Right lobe of liver (tissue), 6 donors: ENCODE data around the gene CES2. TPM values are rescaled to one million over a fixed set of nuclear protein-coding genes. Genes with fewer than 3 reads are reported as not detected.
"Not testable (repeated sequence)": the region's sequence is repeated elsewhere in the genome, so short reads cannot be mapped to it uniquely, and the experiment has no call there.

Experiments used
- ATAC-seq, 4 donors: fragments of 200-7000 bp; cut with Tn5 transposase; one replicate each; pipeline ENCODE4 v1.9.1; 2020; ENCODE audit warnings: mild to moderate bottlenecking in 4 of 4, moderate library complexity in 4 of 4
- DNase-seq, 3 donors: peaks; one replicate each; pipeline ENCODE4 v3.0.0-alpha.2; 2020
- H3K27ac ChIP-seq, 3 donors: fragments of 200-600 bp; one replicate each; pipeline ENCODE4 v1.8.0; 2022
- H3K27me3 ChIP-seq, 2 donors: fragments of 200-600 bp; one replicate each; pipeline ENCODE4 v1.8.0; 2022
- H3K36me3 ChIP-seq, 4 donors: fragments of 200-600 bp; sonication (generic) in 1 of 4; one replicate each; pipeline versions ENCODE4 v1.5.1 to v1.8.0; 2017 to 2022; ENCODE audit warnings: control low read depth in 1 of 4
- H3K4me1 ChIP-seq, 4 donors: fragments of 200-600 bp; sonication (generic) in 1 of 4; one replicate each; pipeline versions ENCODE4 v1.5.1 to v1.8.0; 2017 to 2022; ENCODE audit warnings: control low read depth in 1 of 4
- H3K4me3 ChIP-seq, 3 donors: fragments of 200-600 bp; one replicate each; pipeline ENCODE4 v1.8.0; 2022
- H3K9me3 ChIP-seq, 4 donors: fragments of 200-600 bp; sonication (generic) in 1 of 4; one replicate each; pipeline versions ENCODE4 v1.5.1 to v1.8.0; 2017 to 2022; ENCODE audit warnings: control low read depth in 1 of 4
- CTCF ChIP-seq, 4 donors: fragments of 200-600 bp in 3 of 4; fragments of 450-650 bp in 1 of 4; IDR thresholded peaks; one replicate each; pipeline versions ENCODE4 v1.5.1 to v1.8.0; 2016 to 2022; ENCODE audit warnings: antibody characterized with exemption in 4 of 4, mild to moderate bottlenecking in 2 of 4
- POLR2A ChIP-seq: fragments of 450-650 bp; IDR thresholded peaks from one replicate; pipeline ENCODE4 v1.6.1; 2017; ENCODE audit warnings: antibody characterized with exemption, mild to moderate bottlenecking
- WGBS: methylation state at CpG from one replicate; pipeline ENCODE4 v1.1.6; 2018; ENCODE audit warnings: low coverage, low lambda C conversion rate; ENCODE audit not compliant: insufficient coverage; ENCODE audit errors: missing lambda C conversion rate; 5-methylcytosine and 5-hydroxymethylcytosine counted together
- intact Hi-C, 2 donors: fragments of 100-400 bp; cut with DNase I; formaldehyde crosslinking; loops; one replicate each; pipeline versions ENCODE4 v1.11.2 to v1.14.1; 2022
- total RNA-seq, 6 experiments: library from RNA; depleted of rRNA in 2 of 6; stranded (reverse); fragments of >200 nt in 2 of 6; fragmentation: NEBNext Ultra II Directional in 3 of 6; extraction: Animal tissue kit (Norgen Biotek cat#: 25700) in 3 of 6; gene quantifications; one replicate each; pipeline versions ENCODE4 v1.1.0 to v1.2.4, GENCODE V29; 2016 to 2023
- donor health status: DM: no; HTN: yes; CAD: no.
- donor health status: DM: no; HTN: no; CAD: no.
- donor health status: DM: no; HTN: no; CAD: no.
- donor health status: DM: no; HTN: yes; CAD: no.
- donor health status: DM: no; HTN: yes; CAD: no.

The CES2 gene
- total RNA-seq, 6 experiments from 2014 or later, result 226 to 357 (median 263) TPM

- H3K27ac ChIP-seq, result no peak overlapping the region
Observed at GRCh38 chr16:66895999-66896398, 39.3 kb upstream of the CES2 start.

GRCh38 chr16:66896682-66897081 lies 38.6 kb upstream of the CES2 start:
- intact Hi-C loops, result loop anchor here in 1 of 2 donors (5.0 kb wide), 1 partner anchor 46 kb away; no protein-coding TSS in a partner anchor
- peaks cover 0 to 19% (median 8%) of the 10 kb centered on the region in 4 donors for H3K4me1 ChIP-seq
- not testable (repeated sequence) for H3K36me3 ChIP-seq, H3K27me3 ChIP-seq, H3K9me3 ChIP-seq, H3K27ac ChIP-seq, H3K4me3 ChIP-seq, ATAC-seq
- 57% methylated on average over 5 of the region's 5 CpGs for WGBS
- DNase-seq, result peak in 1 of 3 donors; percentile 5

More at GRCh38 chr16:66895999-66896398, 39.3 kb upstream of the CES2 start:
- intact Hi-C loops, result loop anchor here in 1 of 2 donors (5.0 kb wide), 1 partner anchor 46 kb away; no protein-coding TSS in a partner anchor
- TF ChIP-seq CTCF (IDR thresholded peaks at IDR 0.05) (no peak), POLR2A (no peak)
- ATAC-seq (no peak), DNase-seq (peak in 1 of 3 donors; percentile 22)
- Histone ChIP-seq H3K27me3 (no peaks in the 10 kb centered on the region), H3K36me3 (no peaks in the 10 kb centered on the region), H3K4me3 (no peak overlapping the region), H3K9me3 (no peaks in the 10 kb centered on the region), H3K4me1 (peaks cover 0 to 21% (median 9%) of the 10 kb centered on the region in 4 donors)
- 100% methylated on average over 2 of the region's 3 CpGs for WGBS

- ATAC-seq (peak in 1 of 4 donors; percentile 12), DNase-seq (peak in 2 of 3 donors; percentile 21 to 53)
- WGBS, result 55% methylated on average over 3 of the region's 3 CpGs
- no peak overlapping the region for H3K27ac ChIP-seq
- intact Hi-C loops, result loop anchor here in 1 of 2 donors (5.0 kb wide), 1 partner anchor 44 kb away; no protein-coding TSS in a partner anchor
- TF ChIP-seq CTCF (IDR thresholded peaks at IDR 0.05), result no peak
- TF ChIP-seq POLR2A, result no peak
- H3K4me1 ChIP-seq, result peaks cover 0 to 19% (median 8%) of the 10 kb centered on the region in 4 donors
- H3K9me3 ChIP-seq, result no peaks in the 10 kb centered on the region
- H3K4me3 ChIP-seq, result no peak overlapping the region
- no peaks in the 10 kb centered on the region for H3K36me3 ChIP-seq
- H3K27me3 ChIP-seq, result no peaks in the 10 kb centered on the region
Observed at GRCh38 chr16:66898207-66898606, 37.1 kb upstream of the CES2 start.

GRCh38 chr16:66898933-66899309 lies 36.4 kb upstream of the CES2 start:
- H3K27me3 ChIP-seq, result no peaks in the 10 kb centered on the region
- 0% methylated on average over 2 of the region's 2 CpGs for WGBS
- H3K9me3 ChIP-seq, result no peaks in the 10 kb centered on the region
- no peak overlapping the region for H3K4me3 ChIP-seq
- TF ChIP-seq CTCF (IDR thresholded peaks at IDR 0.05) (no peak), POLR2A (no peak)
- intact Hi-C loops, result loop anchor here in 1 of 2 donors (5.0 kb wide), 1 partner anchor 43 kb away; no protein-coding TSS in a partner anchor
- ATAC-seq (no peak), DNase-seq (no peak)
- peaks cover 0 to 19% (median 8%) of the 10 kb centered on the region in 4 donors for H3K4me1 ChIP-seq
- peak overlapping the region in 2 of 3 donors; percentile 64 to 66 for H3K27ac ChIP-seq
- H3K36me3 ChIP-seq, result no peaks in the 10 kb centered on the region

GRCh38 chr16:66899310-66899944 lies 35.9 kb upstream of the CES2 start:
- DNase-seq (peak; percentile 46 to 83 (median 82)), ATAC-seq (peak; percentile 63 to 87 (median 74))
- H3K4me1 ChIP-seq, result peaks cover 0 to 19% (median 8%) of the 10 kb centered on the region in 4 donors
- 36% methylated on average over 2 of the region's 6 CpGs for WGBS
- no peaks in the 10 kb centered on the region for H3K27me3 ChIP-seq
- TF ChIP-seq POLR2A, result no peak
- TF ChIP-seq CTCF (IDR thresholded peaks at IDR 0.05), result no peak
- peak overlapping the region; percentile 37 to 66 (median 64) for H3K27ac ChIP-seq
- intact Hi-C loops, result loop anchor here in 1 of 2 donors (5.0 kb wide), 1 partner anchor 43 kb away; no protein-coding TSS in a partner anchor
- no peak overlapping the region for H3K4me3 ChIP-seq
- H3K9me3 ChIP-seq, result no peaks in the 10 kb centered on the region
- H3K36me3 ChIP-seq, result no peaks in the 10 kb centered on the region
